ENCODE measurements around the gene GDF7.

Gene GDF7

DNA sequence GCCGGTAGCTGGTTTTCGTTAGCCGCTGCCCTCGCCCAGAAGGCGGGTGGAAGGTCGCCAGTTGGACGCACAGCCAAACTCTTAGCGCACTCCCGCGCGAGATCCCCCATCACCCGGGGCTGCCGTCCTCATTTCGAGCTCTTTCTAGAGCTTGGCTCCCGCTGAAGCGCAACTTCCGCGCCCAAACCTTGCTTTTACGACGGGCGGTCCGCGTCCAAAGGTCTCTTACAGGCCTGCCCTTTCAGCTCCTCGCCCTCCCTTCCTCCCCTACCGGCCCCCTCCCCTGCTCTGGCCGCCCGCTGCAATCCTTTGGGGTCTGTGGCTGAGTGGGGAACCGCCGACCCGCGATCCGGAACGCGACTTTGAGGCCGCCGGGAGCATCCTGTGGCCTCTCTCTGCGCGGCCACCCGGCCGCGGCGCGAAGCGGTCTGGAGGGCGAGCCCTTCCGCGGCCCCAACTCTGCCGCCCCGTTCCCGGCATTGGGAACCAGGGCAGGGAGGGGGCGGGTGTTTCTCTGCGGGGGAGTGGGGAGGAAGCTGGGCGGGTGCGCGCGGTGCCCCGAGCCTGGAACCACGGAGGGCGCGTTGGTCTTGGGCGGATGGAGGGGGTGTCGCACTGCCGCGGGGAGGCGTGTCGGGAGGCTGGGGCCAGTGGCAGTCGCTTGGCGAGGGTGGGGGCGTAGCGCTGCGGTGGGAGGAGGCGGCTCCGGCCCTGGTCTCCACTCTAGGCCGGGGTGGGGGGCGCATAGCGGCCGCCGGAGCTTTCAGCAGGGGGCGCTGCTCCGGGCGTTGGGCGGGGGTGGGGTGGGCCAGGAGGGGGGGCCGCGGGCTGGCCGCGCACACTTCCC, at the start of gene GDF7:
Gene GDF7 (plus strand): TSS at position 841 of the 847 bp plus-strand sequence. CDS start 96 bp downstream, outside the sequence.
- no peak for DNase-seq

DNA sequence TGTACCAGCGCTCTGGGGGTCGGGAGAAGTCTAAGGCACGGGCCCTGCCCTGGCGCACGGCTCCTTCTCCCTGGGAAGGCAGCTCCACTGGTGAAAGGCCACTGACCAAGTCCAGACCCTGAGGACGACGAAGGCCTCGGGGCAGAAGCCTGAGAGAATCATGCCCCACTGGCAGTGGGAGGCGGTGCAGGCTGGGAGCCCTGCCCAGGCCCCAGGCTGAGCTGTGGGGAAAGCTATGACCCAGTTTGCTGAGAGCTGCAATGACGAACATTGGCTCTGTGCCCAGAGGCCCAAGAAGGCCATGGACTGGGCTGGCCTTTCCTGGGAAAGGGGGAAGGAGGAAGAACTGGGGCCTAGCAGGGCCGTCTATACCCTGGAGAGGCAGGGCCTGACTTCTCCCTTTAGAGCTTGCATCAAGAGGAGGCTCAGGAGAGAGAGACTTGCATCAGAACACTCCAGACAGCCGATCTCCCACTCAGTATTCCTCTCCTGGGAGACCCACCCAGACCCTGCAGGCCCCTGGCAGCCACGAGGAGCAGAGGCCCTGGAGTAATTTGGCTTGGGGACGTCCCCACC, 49.0 kb upstream of the GDF7 start:
- peak; percentile 83 for DNase-seq

DNA sequence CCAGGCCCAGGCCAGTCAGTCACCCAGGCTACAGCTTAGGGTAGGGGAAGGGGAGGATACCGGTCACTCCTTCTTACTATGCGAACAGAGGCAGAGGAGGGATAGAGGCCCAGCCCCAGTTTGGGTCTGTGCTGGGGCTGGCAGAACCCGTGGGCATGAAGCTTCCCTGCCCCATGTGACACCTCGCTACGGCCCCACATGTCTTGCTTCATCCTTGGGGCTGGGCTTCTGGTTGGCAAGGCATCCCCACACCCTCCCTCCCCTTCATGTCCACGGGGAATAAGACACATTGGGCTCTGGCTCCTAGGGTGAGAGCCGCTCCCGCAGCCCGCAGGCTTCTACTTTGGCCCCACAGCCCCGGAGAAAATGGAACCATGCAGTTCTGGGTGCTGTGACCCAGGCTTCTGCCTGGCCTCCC, 48.5 kb upstream of the GDF7 start:
- no peak for DNase-seq

DNA sequence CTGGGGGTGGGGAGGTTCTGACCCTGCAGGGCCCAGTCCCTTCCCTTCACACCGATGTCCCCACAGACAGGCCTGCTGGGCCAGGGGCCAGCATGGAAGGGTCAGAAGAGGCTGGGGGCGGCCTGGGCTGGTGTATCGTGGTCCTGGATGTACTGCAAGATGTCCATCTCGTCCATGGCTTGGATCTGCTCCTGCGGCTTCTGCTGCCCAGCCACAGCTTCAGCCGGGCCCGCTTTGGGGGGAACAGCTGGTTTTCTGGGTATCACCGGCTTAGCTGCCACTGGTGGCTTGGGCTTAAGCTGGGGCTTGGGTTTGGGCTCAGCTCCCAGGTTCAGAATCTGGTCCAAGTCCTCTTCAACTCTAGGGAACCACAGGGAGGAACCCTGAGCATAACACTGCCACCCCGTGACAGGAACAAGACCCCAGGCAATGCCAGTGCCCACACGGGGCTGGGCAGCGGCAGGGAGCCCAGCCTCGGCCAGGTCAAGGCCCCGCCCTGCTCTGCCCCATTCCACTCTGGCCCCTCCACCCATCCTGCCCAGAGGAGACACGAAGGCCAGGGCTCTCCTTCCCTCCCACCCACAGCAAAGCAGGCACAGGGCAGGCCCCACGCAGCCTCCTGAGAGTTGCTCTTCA, 47.9 kb upstream of the GDF7 start:
- no peak for DNase-seq

DNA sequence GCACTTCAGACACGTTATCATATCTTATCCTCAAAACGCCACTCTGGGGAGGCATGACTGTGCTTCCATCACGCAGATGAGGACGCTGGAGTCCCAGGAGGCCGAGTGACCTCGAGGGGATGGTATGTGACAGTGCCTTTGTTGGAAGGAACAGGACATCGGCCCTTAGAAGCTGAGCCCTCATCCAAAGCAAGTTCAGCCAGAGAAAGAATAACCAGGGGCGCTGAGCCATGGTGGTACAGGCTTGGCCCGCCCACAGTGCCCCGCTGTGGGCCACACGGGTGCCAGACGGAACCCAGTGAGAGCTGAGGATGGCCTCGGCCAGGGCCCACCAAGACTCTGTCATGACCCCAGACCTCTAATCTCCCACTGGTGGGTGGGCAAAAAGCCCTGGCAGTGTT, 47.3 kb upstream of the GDF7 start:
- no peak for DNase-seq

DNA sequence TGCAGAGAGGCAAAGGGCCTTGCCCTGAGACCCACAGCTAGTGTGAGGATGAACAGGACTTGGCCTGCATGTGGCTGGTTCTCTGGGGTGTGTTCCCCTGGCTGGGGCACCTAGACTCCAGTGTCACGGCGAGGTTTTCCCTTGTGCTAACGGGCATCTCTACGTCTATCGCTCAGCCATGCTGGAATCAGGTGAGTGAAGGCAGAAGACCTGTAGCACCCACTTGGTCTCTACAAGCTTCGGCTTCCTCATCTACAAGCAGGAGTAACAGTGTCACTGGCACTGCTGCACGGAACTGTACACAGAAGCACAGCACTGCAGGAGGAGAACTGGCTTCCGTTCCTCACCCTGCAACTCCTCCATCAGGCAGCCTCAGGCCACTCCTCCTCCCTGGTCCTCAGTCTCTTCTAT, 46.7 kb upstream of the GDF7 start:
- DNase-seq = no peak

DNA sequence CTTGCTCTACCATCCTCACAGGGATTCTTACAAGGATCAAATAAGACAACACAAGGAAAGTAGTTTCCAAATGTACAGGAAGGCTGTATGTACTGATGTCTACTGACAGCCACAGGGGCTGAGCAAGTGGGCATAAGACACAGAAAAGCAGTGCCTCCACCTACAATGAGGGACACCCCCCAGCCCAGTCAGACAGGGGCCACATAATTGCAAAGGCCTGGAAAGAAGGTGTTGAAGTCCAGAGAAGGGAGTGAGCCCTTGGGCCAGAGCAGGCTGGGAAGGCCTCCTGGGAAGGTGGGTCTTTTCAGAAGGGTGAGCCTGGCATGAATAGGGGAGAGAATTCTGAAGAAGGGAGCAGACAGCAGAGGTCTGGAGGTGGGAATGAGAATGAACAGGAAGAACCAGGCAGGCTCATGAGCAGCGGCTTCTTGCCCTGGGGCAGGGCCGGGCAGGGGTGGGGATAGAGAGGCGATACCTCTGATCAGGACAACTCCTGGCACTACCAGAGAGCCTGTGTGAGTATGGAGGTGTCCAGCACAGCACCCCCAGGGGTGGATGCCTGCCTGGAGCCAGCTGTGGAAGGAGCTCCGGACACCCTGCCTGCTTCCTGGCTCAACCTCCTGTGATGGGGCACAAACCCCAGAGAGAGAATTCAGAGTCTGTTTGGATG, 46.1 kb upstream of the GDF7 start:
- DNase-seq = no peak

DNA sequence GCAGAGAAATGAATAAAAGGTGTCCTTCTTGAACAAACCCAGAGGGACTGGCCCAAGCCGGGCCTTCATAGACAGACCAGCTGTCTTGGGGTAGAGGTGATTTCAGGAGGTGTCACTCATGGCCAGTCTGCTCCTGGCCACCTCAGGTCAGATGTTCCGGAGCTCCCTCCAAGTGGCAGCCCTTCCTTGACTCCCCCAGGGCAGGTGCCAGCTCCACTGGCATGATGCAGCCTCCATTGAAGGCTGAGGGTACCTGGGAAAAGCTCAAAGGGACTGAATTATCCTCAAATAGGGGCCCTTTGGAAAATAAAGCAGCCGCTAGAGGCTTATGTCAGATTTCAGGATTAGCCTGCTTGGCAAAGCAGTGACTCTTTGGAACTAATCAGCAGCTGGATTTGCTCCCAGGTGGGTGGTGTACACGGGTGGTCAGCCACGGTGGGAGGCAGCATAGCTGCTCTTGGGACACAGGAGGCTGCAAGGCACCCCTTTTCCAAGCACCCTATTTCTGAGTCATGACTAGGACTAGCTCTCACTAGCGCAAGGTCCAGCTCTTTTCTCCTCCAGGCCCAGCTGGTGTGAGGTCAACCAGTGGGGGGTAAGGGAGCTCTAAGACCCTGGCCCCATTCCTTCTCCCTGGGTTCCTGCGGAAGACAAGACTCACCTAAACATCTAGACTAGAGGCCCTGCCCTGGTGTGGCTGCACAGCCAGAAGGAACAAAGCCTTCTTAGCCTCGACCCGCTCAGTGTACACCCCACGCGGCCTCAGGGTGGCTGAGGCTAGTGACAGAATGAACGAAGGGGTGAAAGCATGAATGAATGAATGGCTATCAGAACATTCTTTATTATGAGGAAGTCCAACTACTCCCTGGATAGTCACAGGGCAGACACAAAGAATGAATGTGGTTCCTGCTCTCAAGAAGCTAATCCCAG, 45.3 kb upstream of the GDF7 start:
- no peak for DNase-seq

DNA sequence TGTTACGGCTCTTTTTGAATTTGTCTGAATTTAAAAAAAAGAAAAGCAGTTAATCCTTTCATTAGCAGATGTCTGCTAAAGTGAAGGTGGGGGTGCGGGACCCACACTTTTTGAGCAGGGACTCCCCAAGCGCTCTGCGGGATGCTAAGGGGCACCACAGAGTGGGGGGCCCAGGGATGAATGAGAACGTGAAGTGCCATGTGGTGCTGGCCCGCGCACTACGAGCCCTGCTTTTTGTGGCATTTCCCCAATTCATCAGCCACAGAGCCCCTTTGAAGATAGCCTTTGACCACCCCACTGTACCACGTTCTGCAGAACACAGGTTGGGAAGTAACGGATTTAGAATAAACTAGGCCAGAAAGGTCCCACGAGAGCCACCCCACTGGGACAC, 44.7 kb upstream of the GDF7 start:
- no peak for DNase-seq

DNA sequence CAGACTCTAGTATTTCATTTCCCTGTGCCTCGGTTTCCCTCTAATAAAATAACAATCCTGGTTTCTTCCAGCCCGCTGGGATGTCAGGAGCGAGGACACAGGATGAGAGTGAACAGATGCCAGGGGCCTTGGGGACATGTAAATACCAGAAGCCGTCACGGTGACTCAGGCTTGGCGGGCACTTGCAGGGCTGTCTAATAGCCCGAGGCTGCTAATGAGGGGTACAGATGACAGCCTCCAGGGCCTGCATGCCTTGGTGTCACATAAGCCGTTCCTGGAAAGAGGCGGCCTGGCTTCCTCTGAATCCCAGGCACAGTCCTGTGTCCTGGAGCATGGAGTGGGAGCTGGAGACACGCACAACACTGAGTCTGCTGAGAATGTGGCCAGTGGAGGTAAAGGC, 44.2 kb upstream of the GDF7 start:
- DNase-seq = peak; percentile 70

DNA sequence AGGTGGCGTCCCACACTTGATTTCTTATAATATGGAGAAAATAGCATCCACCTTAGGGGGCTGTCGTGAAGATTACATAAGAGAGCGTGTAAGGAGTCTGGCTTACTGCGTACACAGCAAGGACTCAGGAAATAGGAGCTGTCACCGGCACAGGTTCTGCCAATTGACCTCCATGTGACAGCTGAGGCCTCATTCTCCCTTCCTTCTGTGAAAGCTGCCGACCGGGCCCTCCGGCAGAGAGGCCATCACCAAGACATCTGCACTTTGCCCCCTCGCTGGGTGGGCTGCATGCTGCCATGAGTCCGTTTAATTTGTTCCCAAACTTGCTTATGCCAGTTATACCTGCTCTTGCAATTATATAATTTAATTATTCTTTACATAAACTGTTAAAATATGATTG, 43.7 kb upstream of the GDF7 start:
- no peak for DNase-seq

DNA sequence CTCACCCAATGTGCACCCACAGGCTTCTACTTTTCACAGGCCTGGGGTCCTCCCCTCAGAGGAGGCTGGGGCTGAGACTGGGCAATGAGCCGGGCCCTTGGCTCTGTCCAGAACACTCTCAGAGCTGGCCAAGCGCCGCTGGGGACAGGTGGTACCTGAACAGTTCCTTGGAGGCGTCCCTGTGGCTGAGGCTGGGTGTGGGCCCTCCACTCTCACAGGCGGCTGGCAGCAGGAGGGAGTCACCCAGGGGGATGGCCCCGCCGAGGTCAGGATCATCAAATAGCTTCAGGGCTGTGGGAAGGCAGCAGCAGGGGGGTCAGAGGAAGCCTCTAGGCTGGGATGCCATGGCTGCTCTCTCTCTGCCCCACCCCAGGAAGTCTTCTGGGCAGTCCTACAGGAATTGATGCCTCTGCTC, 43.2 kb upstream of the GDF7 start:
- no peak for DNase-seq

DNA sequence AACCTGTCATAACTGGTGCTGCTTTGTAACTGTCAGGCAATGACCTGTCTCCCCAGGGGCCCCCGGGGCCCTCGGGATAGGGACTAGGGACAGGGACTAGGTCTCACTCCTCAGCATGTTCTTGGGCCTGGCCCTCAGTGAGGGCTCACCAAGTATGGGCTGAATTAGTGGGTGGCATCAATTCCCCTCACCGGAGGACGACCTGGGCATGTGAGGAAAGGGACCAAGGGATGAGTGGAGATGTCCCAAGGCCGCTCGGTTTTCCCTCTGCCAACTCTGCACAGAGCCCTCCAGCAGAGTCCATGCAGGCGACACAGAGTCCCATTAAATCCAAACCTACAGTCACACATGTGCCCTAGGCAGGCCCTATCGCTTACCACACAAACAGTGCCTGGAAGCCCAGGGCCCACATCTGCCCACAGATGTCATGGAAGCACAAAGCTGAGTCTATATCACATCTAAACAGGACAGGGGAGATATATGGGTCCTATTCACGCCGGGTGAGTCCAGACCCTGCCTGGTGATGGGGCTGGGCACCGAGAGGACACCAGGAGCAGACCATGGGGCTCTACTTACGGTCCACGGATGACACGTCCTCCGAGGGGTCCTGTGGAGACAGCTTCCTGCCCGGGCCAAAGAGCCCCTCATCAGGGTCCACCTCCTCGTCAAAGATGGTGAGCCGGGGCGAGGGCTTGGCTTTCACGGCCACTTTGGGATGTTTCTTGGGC, 42.6 kb upstream of the GDF7 start:
- no peak for DNase-seq

DNA sequence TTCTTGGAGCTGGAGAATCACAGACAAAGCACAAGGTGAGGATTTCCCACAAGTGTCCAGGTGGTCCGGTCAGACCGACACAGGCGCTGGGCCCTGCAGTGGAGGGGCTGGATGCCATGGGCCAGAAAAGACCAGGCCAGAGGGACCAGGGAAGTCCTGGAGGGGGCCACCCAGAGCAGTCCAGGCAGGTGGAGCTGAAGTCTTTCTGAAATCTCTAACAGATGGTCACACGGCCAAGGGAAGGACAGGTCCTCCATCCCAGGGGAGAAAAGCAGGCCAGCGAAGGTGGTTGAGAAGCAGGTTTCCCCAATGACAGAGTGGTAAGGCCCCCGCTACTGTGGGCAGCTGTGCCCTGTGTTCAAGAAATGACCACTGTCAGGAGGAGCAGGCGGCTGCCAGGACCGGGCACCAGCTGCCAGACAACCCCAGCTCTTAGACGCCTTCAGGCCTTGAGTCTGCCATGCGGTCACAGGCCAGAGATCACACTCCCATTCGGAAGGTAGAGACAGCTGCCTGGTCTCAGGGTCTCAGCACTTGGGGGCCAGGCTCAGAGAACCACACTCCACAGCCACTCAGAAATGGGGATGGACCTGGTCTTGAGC, 42.0 kb upstream of the GDF7 start:
- DNase-seq = no peak

DNA sequence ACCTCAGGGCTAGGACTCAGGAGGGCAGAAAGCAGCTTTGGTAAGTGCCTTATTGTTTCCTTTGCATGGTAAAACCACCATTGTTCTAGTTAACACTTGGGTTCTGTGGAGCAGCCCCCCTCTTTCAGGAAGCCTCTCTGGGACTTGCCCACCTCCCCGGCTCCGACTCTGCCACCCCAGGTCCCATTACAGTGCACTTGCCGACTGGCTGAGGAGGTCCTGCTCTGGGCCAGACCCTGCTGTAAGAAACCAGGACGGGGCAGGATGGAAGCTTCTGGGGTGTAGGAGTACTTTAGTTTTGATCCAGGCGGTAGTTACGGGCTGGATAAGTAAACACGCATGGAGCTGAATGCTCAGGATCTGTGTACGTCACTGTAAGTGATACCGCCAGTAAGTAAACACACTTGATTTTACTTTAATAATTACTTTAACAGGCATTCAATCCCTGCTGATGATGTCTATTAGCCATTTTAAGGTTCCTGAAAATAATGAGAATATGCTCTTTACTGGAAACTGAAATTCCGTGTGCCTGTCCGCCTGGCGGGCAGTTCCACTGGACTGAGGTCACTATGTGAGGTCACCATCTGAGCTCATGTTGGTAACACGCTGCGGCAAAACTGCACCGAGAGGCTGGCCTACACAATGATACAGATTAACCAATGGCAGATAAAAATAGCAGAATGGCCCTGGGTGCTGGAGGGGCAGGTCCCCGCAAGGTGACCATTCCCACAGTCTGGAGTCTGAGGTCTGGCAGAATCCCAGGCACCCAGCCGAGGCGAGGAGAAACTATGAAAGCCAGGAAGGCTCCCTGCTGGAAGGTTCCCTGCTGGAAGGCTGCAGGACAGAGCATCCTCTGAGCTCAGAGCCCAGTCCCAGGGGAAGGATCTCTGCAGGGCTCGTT, 41.2 kb upstream of the GDF7 start:
- no peak for DNase-seq

DNA sequence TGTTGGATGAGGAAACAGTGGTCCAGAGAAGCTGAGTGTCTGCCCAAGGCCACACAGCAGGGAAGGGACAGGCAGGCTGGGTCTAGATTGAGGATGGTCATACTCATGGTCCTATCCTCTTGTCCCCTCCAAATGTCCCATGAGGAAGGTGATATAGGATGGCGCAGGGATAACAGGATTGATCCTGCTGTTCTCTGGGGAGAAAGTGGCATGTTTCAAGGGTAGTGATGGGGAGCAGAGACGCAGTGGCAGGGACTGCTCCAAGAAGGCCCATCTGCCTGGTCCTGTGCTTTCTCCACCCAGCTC, 40.6 kb upstream of the GDF7 start:
- DNase-seq = no peak

DNA sequence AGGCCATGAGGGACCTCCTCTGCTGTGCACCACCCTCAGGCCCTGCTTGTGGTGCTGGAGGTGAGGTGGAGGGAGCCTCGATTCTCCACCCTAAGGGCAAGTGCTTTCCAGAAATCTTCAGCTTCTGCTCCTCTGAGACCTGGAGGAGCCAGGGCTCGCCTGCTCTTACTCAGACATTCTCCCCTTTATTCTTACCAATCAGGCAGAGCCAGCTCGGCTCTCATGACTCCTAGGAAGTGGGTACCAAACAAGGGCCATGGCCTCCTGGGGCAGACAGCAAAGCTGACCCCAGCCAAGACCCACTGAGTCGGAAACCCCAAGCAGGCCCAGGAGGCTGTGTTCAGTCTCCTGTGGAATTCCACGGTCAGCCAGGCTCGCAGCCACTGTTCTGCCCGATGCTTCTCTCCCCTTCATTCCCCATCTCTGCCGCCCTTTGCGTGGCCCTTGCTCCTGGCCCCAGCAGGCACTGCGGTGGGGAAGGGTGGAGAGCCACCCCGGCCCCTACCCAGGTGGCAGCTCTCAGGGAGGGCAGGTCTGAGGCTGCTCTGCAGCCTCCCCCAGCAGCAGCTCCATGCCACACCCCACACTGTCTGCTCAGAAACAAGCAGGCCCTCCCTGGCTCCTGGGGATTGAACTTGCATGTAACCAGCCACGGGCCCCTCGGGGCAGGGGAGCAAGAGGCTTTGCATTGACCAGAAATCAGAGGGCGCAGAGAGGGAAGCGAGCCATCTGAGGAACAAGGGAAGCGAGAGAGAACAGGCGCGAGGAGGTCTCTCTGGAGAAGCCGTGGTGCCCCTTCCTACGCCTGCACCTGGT, 40.0 kb upstream of the GDF7 start:
- DNase-seq = no peak

DNA sequence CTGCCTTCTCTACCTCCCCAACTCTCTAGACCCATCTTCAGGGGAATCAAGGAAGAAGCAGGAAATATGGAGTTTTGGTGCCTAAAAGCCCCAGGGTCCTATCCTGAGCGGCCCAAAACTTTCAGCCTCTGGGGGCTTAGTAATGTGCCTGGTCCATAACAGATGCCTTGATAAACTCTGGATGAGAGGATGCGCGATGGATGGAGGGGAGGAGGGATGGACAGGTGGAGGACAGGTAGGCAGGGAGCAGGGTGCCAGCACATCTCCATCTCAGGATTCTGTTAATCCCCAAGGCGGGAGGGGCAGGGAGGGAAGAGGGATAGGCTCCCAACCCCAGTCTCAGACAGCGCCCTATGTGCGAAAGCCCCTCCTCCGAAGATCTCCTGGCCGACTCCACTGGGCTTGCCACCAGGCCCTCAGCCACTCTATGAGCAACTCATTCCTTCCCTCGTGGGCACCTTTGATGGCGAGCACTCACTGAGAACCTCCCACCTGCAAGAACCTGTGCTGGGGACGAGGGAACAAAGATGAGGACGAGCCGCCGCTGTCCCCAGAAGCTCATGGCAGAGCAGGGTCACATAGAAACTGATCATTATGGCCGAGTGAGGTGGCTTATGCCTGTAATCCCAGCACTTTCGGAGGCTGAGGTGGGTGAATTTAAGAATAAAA, 39.1 kb upstream of the GDF7 start:
- DNase-seq = no peak

DNA sequence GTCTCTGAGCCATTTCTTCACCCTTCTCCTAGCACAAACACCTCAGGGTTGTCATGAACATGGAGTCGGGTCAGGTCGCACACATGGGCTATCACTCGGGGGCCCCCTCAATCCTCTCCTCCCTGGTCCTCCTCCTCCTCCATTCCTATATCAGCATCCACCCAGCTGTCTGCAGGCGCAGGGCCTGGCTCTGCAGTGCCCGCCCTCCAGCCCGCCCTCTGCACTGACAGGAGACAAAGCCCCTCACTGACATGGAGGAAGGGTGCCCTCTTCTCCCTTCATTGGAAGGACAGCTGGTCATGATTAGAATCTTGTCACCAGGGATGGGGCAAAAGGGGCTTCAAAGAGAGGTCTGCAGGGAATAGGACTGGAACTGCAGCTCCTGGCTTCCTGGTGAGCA, 37.8 kb upstream of the GDF7 start:
- no peak for DNase-seq

All from retina (tissue), 1 donor.